Sigmoid colon (tissue), 7 donors: ENCODE results near the gene CTBP2. TPM values are rescaled to one million over a fixed set of nuclear protein-coding genes. Genes with fewer than 3 reads are reported as not detected.

ENCODE experiments used
- DNase-seq: peaks from one replicate; pipeline ENCODE4 v3.0.0-alpha.2; 2019
- H3K27ac ChIP-seq, 4 donors: fragments of 200-600 bp; sonication (generic); one replicate each; pipeline ENCODE4 v1.5.1; 2016 to 2019; ENCODE audit warnings: mild to moderate bottlenecking in 1 of 4
- H3K27me3 ChIP-seq, 3 donors: fragments of 200-600 bp; sonication (generic); one replicate each; pipeline ENCODE4 v1.5.1; 2019; ENCODE audit warnings: mild to moderate bottlenecking in 1 of 3
- H3K36me3 ChIP-seq, 4 donors: fragments of 200-600 bp; sonication (generic); one replicate each; pipeline ENCODE4 v1.5.1; 2016 to 2019
- H3K4me1 ChIP-seq, 4 donors: fragments of 200-600 bp; sonication (generic); one replicate each; pipeline ENCODE4 v1.5.1; 2017 to 2019
- H3K4me3 ChIP-seq, 4 donors: fragments of 200-600 bp; sonication (generic); one replicate each; pipeline ENCODE4 v1.5.1; 2017 to 2019; ENCODE audit warnings: mild to moderate bottlenecking in 2 of 4, moderate library complexity in 1 of 4
- H3K9me3 ChIP-seq, 4 donors: fragments of 200-600 bp in 3 of 4; sonication (generic) in 3 of 4; one replicate each; pipeline versions ENCODE4 v1.5.1 to v1.6.1; 2013 to 2019
- CTCF ChIP-seq, 4 experiments: fragments of 450-650 bp in 3 of 4; fragments of 200-600 bp in 1 of 4; IDR thresholded peaks; one replicate each; pipeline ENCODE4 v1.5.1; 2016 to 2019; ENCODE audit warnings: antibody characterized with exemption in 4 of 4, mild to moderate bottlenecking in 3 of 4, moderate library complexity in 2 of 4
- EP300 ChIP-seq, 4 donors: sonication (generic); formaldehyde crosslinking; IDR thresholded peaks; one replicate each; pipeline ENCODE4 v1.6.1; 2017; ENCODE audit warnings: antibody characterized with exemption in 4 of 4
- POLR2A ChIP-seq, 2 donors: fragments of 450-650 bp; IDR thresholded peaks; one replicate each; pipeline ENCODE4 v1.6.1; 2016; ENCODE audit warnings: antibody characterized with exemption in 2 of 2, mild to moderate bottlenecking in 2 of 2, moderate library complexity in 2 of 2
- POLR2AphosphoS5 ChIP-seq, 4 donors: sonication (generic); formaldehyde crosslinking; IDR thresholded peaks; one replicate each; pipeline ENCODE4 v1.6.1; 2017; ENCODE audit warnings: antibody characterized with exemption in 4 of 4
- WGBS, 2 donors: extraction: QIAGEN DNeasy Blood & Tissue Kit; methylation state at CpG; one replicate each; pipeline ENCODE4 v1.1.7; 2013; 5-methylcytosine and 5-hydroxymethylcytosine counted together
- intact Hi-C: fragments of 100-400 bp; cut with DNase I; formaldehyde crosslinking; loops from one replicate; pipeline ENCODE4 v1.15.1; 2023
- polyA plus RNA-seq, 3 donors: library from polyadenylated mRNA; stranded (reverse); fragments of 200-250 nt; gene quantifications; one replicate each; pipeline ENCODE4 v1.2.3, GENCODE V29; 2013
- total RNA-seq, 4 donors: library from RNA; depleted of rRNA; stranded (reverse); fragments of >200 nt; gene quantifications; one replicate each; pipeline ENCODE4 v1.1.0, GENCODE V29; 2016
- donor health status: healthy with polysubstance abuse.
- donor health status: Bipolar disorder and iron deficiency.
- donor health status: healthy.

Gene CTBP2
- total and polyA plus RNA-seq, 7 donors, result 31.2 to 62.4 (median 52.0) TPM

GRCh38 chr10:125204400-125204799 is 44.0 kb upstream of the CTBP2 start:
- Histone ChIP-seq H3K4me3 (no peak overlapping the region), H3K27me3 (no peaks in the 10 kb centered on the region), H3K27ac (no peak overlapping the region), H3K9me3 (no peaks in the 10 kb centered on the region), H3K4me1 (no peaks in the 10 kb centered on the region), H3K36me3 (no peaks in the 10 kb centered on the region)
- 85 to 92% methylated on average over 5 of the region's 5 CpGs for WGBS, 2 donors
- no peak for DNase-seq
- TF ChIP-seq POLR2A (IDR thresholded peaks at IDR 0.05), result no peak
- no peak for TF ChIP-seq POLR2AphosphoS5 (IDR thresholded peaks at IDR 0.05)
- no peak for TF ChIP-seq EP300 (IDR thresholded peaks at IDR 0.05)
- no peak for TF ChIP-seq CTCF (IDR thresholded peaks at IDR 0.05)
- intact Hi-C loops, result no loop called here

GRCh38 chr10:125203186-125203800 is 42.9 kb upstream of the CTBP2 start:
- H3K9me3 ChIP-seq, result no peaks in the 10 kb centered on the region
- H3K27ac ChIP-seq, result no peak overlapping the region
- H3K27me3 ChIP-seq, result no peaks in the 10 kb centered on the region
- H3K36me3 ChIP-seq, result no peaks in the 10 kb centered on the region
- H3K4me3 ChIP-seq, result no peak overlapping the region
- TF ChIP-seq POLR2AphosphoS5 (IDR thresholded peaks at IDR 0.05), result no peak
- no peak for TF ChIP-seq EP300 (IDR thresholded peaks at IDR 0.05)
- TF ChIP-seq POLR2A (IDR thresholded peaks at IDR 0.05), result no peak
- no peak for TF ChIP-seq CTCF (IDR thresholded peaks at IDR 0.05)
- no peaks in the 10 kb centered on the region for H3K4me1 ChIP-seq
- intact Hi-C loops, result no loop called here
- DNase-seq, result no peak
- WGBS, 2 donors, result 90 to 92% methylated on average over 10 of the region's 10 CpGs

- no peak for DNase-seq
- 86 to 93% methylated on average over 10 of the region's 10 CpGs for WGBS, 2 donors
- Histone ChIP-seq H3K27ac (no peak overlapping the region), H3K4me3 (no peak overlapping the region), H3K9me3 (no peaks in the 10 kb centered on the region), H3K36me3 (no peaks in the 10 kb centered on the region), H3K4me1 (no peaks in the 10 kb centered on the region), H3K27me3 (no peaks in the 10 kb centered on the region)
- no peak for TF ChIP-seq EP300 (IDR thresholded peaks at IDR 0.05)
- no peak for TF ChIP-seq CTCF (IDR thresholded peaks at IDR 0.05)
- TF ChIP-seq POLR2A (IDR thresholded peaks at IDR 0.05), result no peak
- no peak for TF ChIP-seq POLR2AphosphoS5 (IDR thresholded peaks at IDR 0.05)
- intact Hi-C loops, result no loop called here
These were observed 41.6 kb upstream of the CTBP2 start for GRCh38 chr10:125201791-125202622.

- no peak for DNase-seq
- no peak overlapping the region for H3K27ac ChIP-seq
These were observed 40.8 kb upstream of the CTBP2 start for GRCh38 chr10:125201108-125201524.

More at GRCh38 chr10:125201108-125201524, 40.8 kb upstream of the CTBP2 start:
- Histone ChIP-seq H3K4me1 (no peaks in the 10 kb centered on the region), H3K9me3 (no peaks in the 10 kb centered on the region), H3K4me3 (no peak overlapping the region), H3K36me3 (no peaks in the 10 kb centered on the region), H3K27me3 (no peaks in the 10 kb centered on the region)
- WGBS, 2 donors, result 53 to 81% methylated on average over 5 of the region's 5 CpGs
- TF ChIP-seq CTCF (IDR thresholded peaks at IDR 0.05) (no peak), POLR2A (IDR thresholded peaks at IDR 0.05) (no peak), POLR2AphosphoS5 (IDR thresholded peaks at IDR 0.05) (no peak)
- intact Hi-C loops, result no loop called here
